ENCODE measurements around the gene PER1.

Gene PER1

GRCh38 chr17:8156246-8156992, 4.2 kb upstream of the PER1 start:
- H3K4me1 ChIP-seq (ENCODE audit: insufficient read depth, low read length): peaks cover 44% of the 10 kb centered on the region
- H3K9me3 ChIP-seq (ENCODE audit: low read length): no peaks in the 10 kb centered on the region

GRCh38 chr17:8155996-8156245, 3.7 kb upstream of the PER1 start:
- Histone ChIP-seq H3K36me3 (ENCODE audit: insufficient read depth, low read length) (peaks cover 25% of the 10 kb centered on the region), H3K9me3 (ENCODE audit: low read length) (no peaks in the 10 kb centered on the region), H3K9ac (ENCODE audit: low read length) (peak overlapping the region; percentile 100), H3K4me3 (ENCODE audit: low read depth in 1 of 2, low read length in 2 of 2) (peak overlapping the region; percentile 81 to 100), H3K27me3 (ENCODE audit: control insufficient read depth in 1 of 2, insufficient read depth in 2 of 2, low read length in 2 of 2) (no peaks in the 10 kb centered on the region), H3K27ac (ENCODE audit: low read depth, low read length) (peak overlapping the region; percentile 99), H3K4me1 (ENCODE audit: insufficient read depth, low read length) (peaks cover 40% of the 10 kb centered on the region)

More at GRCh38 chr17:8156246-8156992, 4.2 kb upstream of the PER1 start:
- H3K9ac ChIP-seq (ENCODE audit: low read length): peak overlapping the region; percentile 100
- H3K27me3 ChIP-seq (ENCODE audit: control insufficient read depth in 1 of 2, insufficient read depth in 2 of 2, low read length in 2 of 2): no peaks in the 10 kb centered on the region
- H3K36me3 ChIP-seq (ENCODE audit: insufficient read depth, low read length): peaks cover 30% of the 10 kb centered on the region
- H3K27ac ChIP-seq (ENCODE audit: low read depth, low read length): peak overlapping the region; percentile 99
- H3K4me3 ChIP-seq (ENCODE audit: low read depth in 1 of 2, low read length in 2 of 2): peak overlapping the region; percentile 81 to 100

GRCh38 chr17:8155231-8155995, 3.2 kb upstream of the PER1 start:
- Histone ChIP-seq H3K4me3 (ENCODE audit: low read depth in 1 of 2, low read length in 2 of 2) (peak overlapping the region; percentile 81 to 100), H3K27me3 (ENCODE audit: control insufficient read depth in 1 of 2, insufficient read depth in 2 of 2, low read length in 2 of 2) (no peaks in the 10 kb centered on the region), H3K9ac (ENCODE audit: low read length) (peak overlapping the region; percentile 100), H3K27ac (ENCODE audit: low read depth, low read length) (peak overlapping the region; percentile 99), H3K4me1 (ENCODE audit: insufficient read depth, low read length) (peaks cover 41% of the 10 kb centered on the region), H3K36me3 (ENCODE audit: insufficient read depth, low read length) (peaks cover 26% of the 10 kb centered on the region), H3K9me3 (ENCODE audit: low read length) (no peaks in the 10 kb centered on the region)

GRCh38 chr17:8154608-8155155, 2.5 kb upstream of the PER1 start:
- H3K9ac ChIP-seq (ENCODE audit: low read length): peak overlapping the region; percentile 100
- peak overlapping the region; percentile 99 for H3K27ac ChIP-seq (ENCODE audit: low read depth, low read length)
- H3K4me1 ChIP-seq (ENCODE audit: insufficient read depth, low read length): peaks cover 48% of the 10 kb centered on the region
- peak overlapping the region; percentile 81 to 100 for H3K4me3 ChIP-seq (ENCODE audit: low read depth in 1 of 2, low read length in 2 of 2)
- H3K9me3 ChIP-seq (ENCODE audit: low read length): no peaks in the 10 kb centered on the region
- no peaks in the 10 kb centered on the region for H3K27me3 ChIP-seq (ENCODE audit: control insufficient read depth in 1 of 2, insufficient read depth in 2 of 2, low read length in 2 of 2)
- H3K36me3 ChIP-seq (ENCODE audit: insufficient read depth, low read length): peaks cover 27% of the 10 kb centered on the region

- Histone ChIP-seq H3K27ac (ENCODE audit: low read depth, low read length) (peak overlapping the region; percentile 99), H3K36me3 (ENCODE audit: insufficient read depth, low read length) (peaks cover 27% of the 10 kb centered on the region), H3K4me3 (ENCODE audit: low read depth in 1 of 2, low read length in 2 of 2) (peak overlapping the region; percentile 81 to 100), H3K9ac (ENCODE audit: low read length) (peak overlapping the region; percentile 100), H3K27me3 (ENCODE audit: control insufficient read depth in 1 of 2, insufficient read depth in 2 of 2, low read length in 2 of 2) (no peaks in the 10 kb centered on the region), H3K9me3 (ENCODE audit: low read length) (no peaks in the 10 kb centered on the region), H3K4me1 (ENCODE audit: insufficient read depth, low read length) (peaks cover 47% of the 10 kb centered on the region)
These were observed 1.9 kb upstream of the PER1 start for GRCh38 chr17:8153957-8154607.

GRCh38 chr17:8153525-8153956, 1.3 kb upstream of the PER1 start:
- peaks cover 46% of the 10 kb centered on the region for H3K4me1 ChIP-seq (ENCODE audit: insufficient read depth, low read length)
- peaks cover 33% of the 10 kb centered on the region for H3K36me3 ChIP-seq (ENCODE audit: insufficient read depth, low read length)
- no peaks in the 10 kb centered on the region for H3K27me3 ChIP-seq (ENCODE audit: control insufficient read depth in 1 of 2, insufficient read depth in 2 of 2, low read length in 2 of 2)
- H3K9me3 ChIP-seq (ENCODE audit: low read length): no peaks in the 10 kb centered on the region
- peak overlapping the region; percentile 29 to 89 for H3K4me3 ChIP-seq (ENCODE audit: low read depth in 1 of 2, low read length in 2 of 2)
- peak overlapping the region; percentile 98 for H3K27ac ChIP-seq (ENCODE audit: low read depth, low read length)
- H3K9ac ChIP-seq (ENCODE audit: low read length): peak overlapping the region; percentile 92

- Histone ChIP-seq H3K9ac (ENCODE audit: low read length) (peak overlapping the region; percentile 92), H3K4me1 (ENCODE audit: insufficient read depth, low read length) (peaks cover 41% of the 10 kb centered on the region), H3K9me3 (ENCODE audit: low read length) (no peaks in the 10 kb centered on the region), H3K36me3 (ENCODE audit: insufficient read depth, low read length) (peaks cover 38% of the 10 kb centered on the region), H3K4me3 (ENCODE audit: low read depth in 1 of 2, low read length in 2 of 2) (peak overlapping the region; percentile 29 to 89), H3K27me3 (ENCODE audit: control insufficient read depth in 1 of 2, insufficient read depth in 2 of 2, low read length in 2 of 2) (no peaks in the 10 kb centered on the region), H3K27ac (ENCODE audit: low read depth, low read length) (peak overlapping the region; percentile 98)
These were observed 837 bp upstream of the PER1 start for GRCh38 chr17:8153031-8153451.

- H3K36me3 ChIP-seq (ENCODE audit: insufficient read depth, low read length): peaks cover 51% of the 10 kb centered on the region
- no peaks in the 10 kb centered on the region for H3K9me3 ChIP-seq (ENCODE audit: low read length)
- H3K4me1 ChIP-seq (ENCODE audit: insufficient read depth, low read length): peaks cover 35% of the 10 kb centered on the region
- H3K27me3 ChIP-seq (ENCODE audit: control insufficient read depth in 1 of 2, insufficient read depth in 2 of 2, low read length in 2 of 2): no peaks in the 10 kb centered on the region
- peak overlapping the region; percentile 67 to 89 for H3K4me3 ChIP-seq (ENCODE audit: low read depth in 1 of 2, low read length in 2 of 2)
- peak overlapping the region; percentile 98 for H3K27ac ChIP-seq (ENCODE audit: low read depth, low read length)
- H3K9ac ChIP-seq (ENCODE audit: low read length): peak overlapping the region; percentile 92
These were observed 528 bp downstream of the PER1 start for GRCh38 chr17:8151641-8152111.

GRCh38 chr17:8151120-8151640, 1.0 kb downstream of the PER1 start:
- Histone ChIP-seq H3K9me3 (ENCODE audit: low read length) (no peaks in the 10 kb centered on the region), H3K4me1 (ENCODE audit: insufficient read depth, low read length) (peaks cover 35% of the 10 kb centered on the region), H3K36me3 (ENCODE audit: insufficient read depth, low read length) (peaks cover 56% of the 10 kb centered on the region), H3K27ac (ENCODE audit: low read depth, low read length) (peak overlapping the region; percentile 98), H3K27me3 (ENCODE audit: control insufficient read depth in 1 of 2, insufficient read depth in 2 of 2, low read length in 2 of 2) (no peaks in the 10 kb centered on the region), H3K9ac (ENCODE audit: low read length) (peak overlapping the region; percentile 92), H3K4me3 (ENCODE audit: low read depth in 1 of 2, low read length in 2 of 2) (peak overlapping the region; percentile 67 to 89)

- Histone ChIP-seq H3K4me3 (ENCODE audit: low read depth in 1 of 2, low read length in 2 of 2) (peak overlapping the region; percentile 67 to 89), H3K36me3 (ENCODE audit: insufficient read depth, low read length) (peaks cover 64% of the 10 kb centered on the region), H3K9me3 (ENCODE audit: low read length) (no peaks in the 10 kb centered on the region), H3K4me1 (ENCODE audit: insufficient read depth, low read length) (peaks cover 35% of the 10 kb centered on the region), H3K27me3 (ENCODE audit: control insufficient read depth in 1 of 2, insufficient read depth in 2 of 2, low read length in 2 of 2) (no peaks in the 10 kb centered on the region), H3K27ac (ENCODE audit: low read depth, low read length) (peak overlapping the region; percentile 98), H3K9ac (ENCODE audit: low read length) (peak overlapping the region; percentile 59)
These were observed 1.7 kb downstream of the PER1 start for GRCh38 chr17:8150194-8151119.

Measured in muscle layer of colon (tissue), 2 donors.